Measurements from ENCODE around the gene ELK4. TPM values are rescaled to one million over a fixed set of nuclear protein-coding genes. Genes with fewer than 3 reads are reported as not detected.

ELK4 gene, protein sequence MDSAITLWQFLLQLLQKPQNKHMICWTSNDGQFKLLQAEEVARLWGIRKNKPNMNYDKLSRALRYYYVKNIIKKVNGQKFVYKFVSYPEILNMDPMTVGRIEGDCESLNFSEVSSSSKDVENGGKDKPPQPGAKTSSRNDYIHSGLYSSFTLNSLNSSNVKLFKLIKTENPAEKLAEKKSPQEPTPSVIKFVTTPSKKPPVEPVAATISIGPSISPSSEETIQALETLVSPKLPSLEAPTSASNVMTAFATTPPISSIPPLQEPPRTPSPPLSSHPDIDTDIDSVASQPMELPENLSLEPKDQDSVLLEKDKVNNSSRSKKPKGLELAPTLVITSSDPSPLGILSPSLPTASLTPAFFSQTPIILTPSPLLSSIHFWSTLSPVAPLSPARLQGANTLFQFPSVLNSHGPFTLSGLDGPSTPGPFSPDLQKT
- 10 to 100 TPM; 34.2 to 45.6 (median 40.2) TPM for total RNA-seq
- 1 to 10 TPM; 4.7 to 5.9 TPM for polyA plus RNA-seq
- long read RNA-seq, donor 1, full-length matches to known transcripts, result 5 of 11 reads
- long read RNA-seq, donor 1, partial matches to known transcripts, result 0 of 11 reads
- long read RNA-seq, donor 1, other reads (novel, unspliced or antisense), result 6 of 11 reads
- long read RNA-seq, donor 2, partial matches to known transcripts, result 0 of 6 reads
- long read RNA-seq, donor 2, other reads (novel, unspliced or antisense), result 5 of 6 reads
- long read RNA-seq, donor 3, partial matches to known transcripts, result 2 of 8 reads
- long read RNA-seq, donor 3, other reads (novel, unspliced or antisense), result 6 of 8 reads

DNA sequence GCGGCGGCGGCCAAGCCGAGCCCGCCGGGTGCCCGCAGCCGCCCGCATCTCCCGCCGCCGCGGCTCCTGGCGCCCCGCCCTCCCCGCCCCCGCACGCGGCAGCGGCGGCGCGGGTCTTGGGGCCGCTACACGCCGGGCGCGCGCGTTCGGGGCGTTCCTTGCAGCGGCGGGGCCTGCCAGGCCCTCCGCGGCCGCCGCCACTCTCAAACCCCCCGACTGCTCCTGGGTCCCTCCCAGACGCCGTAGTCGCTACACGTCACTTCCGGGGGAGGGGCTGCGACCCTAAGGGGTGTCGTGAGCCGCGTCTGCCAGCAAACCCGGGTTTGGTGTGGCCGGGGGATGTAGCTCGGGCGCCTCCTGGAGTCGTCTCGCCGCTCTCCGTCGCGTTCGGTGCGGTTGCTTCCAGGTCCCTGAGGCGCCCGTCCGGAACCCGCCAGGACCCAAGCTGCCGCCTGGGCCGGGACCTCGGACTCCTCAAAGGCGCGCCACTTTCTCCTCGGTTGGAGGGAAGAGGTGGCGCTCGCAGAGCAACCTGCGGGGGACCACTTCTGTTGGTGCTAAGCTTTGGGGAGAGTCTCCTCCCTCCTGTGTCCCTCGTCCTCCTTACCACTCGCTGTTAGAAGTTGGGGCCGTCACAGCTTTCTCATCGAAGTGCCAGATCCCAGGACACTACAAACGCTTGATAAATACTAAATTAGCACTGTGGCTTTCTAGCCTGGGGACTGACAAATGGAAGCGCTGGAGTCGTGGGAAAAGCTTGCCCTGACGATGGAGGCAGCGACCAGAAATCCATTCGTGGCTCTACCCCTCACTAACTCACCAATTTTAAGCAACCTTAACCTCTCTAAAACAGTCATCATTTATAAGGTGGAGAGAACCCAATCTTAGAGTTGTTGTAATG lies at the start of gene ELK4:
Gene ELK4 (minus strand): TSS at position 244 of the 901 bp plus-strand sequence. CDS start 8,129 bp downstream, outside the sequence.
- Histone ChIP-seq H3K27me3 (no peaks in the 10 kb centered on the region), H3K9me3 (no peaks in the 10 kb centered on the region), H3K36me3 (peaks cover 0 to 10% (median 0%) of the 10 kb centered on the region in 9 donors), H3K4me1 (peaks cover 0 to 56% (median 35%) of the 10 kb centered on the region in 9 donors), H3K27ac (peak within 1 kb of the TSS; percentile 87 to 98 (median 94)), H3K4me3 (peak within 1 kb of the TSS; percentile 59 to 87 (median 71))
- TF ChIP-seq, protein P1, sequence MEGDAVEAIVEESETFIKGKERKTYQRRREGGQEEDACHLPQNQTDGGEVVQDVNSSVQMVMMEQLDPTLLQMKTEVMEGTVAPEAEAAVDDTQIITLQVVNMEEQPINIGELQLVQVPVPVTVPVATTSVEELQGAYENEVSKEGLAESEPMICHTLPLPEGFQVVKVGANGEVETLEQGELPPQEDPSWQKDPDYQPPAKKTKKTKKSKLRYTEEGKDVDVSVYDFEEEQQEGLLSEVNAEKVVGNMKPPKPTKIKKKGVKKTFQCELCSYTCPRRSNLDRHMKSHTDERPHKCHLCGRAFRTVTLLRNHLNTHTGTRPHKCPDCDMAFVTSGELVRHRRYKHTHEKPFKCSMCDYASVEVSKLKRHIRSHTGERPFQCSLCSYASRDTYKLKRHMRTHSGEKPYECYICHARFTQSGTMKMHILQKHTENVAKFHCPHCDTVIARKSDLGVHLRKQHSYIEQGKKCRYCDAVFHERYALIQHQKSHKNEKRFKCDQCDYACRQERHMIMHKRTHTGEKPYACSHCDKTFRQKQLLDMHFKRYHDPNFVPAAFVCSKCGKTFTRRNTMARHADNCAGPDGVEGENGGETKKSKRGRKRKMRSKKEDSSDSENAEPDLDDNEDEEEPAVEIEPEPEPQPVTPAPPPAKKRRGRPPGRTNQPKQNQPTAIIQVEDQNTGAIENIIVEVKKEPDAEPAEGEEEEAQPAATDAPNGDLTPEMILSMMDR (IDR thresholded peaks at IDR 0.05), result peak; percentile 57 to 90 (median 79)
- DNase-seq, result peak; percentile 99
- ATAC-seq, result peak; percentile 98 to 99 (median 99)
- intact Hi-C loops (cut with DNase I), result loop anchor here in 9 of 10 donors (1.0 to 10.0 kb wide), 10 partner anchors 33 to 105 kb away; no protein-coding TSS in a partner anchor
- 1% methylated on average over 74 to 83 of the region's 83 CpGs for WGBS, 2 donors

DNA sequence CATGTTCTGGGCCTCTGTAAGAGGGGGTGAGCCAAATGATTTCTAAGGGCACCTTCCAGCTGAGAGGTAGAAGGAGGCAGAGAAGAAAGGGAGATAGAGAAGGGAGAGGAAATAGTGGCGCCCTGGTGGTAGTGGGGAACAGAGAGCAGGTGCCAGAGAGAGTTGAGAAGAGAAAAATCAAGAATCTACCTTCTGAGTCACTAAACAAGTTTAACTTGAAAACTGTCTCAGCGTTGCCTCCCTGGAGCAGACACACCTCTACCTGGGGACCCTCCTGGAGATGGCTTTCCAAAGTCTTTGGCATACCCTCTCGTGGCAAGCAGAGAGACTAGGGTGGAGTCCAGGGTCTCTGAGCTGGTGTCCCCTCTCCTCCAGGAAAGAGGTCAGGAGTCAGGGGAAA lies 49.6 kb upstream of the ELK4 start:
- H3K27ac ChIP-seq, result peak overlapping the region in 1 of 10 donors; percentile 61
- TF ChIP-seq, protein P1 (IDR thresholded peaks at IDR 0.05), result no peak

DNA sequence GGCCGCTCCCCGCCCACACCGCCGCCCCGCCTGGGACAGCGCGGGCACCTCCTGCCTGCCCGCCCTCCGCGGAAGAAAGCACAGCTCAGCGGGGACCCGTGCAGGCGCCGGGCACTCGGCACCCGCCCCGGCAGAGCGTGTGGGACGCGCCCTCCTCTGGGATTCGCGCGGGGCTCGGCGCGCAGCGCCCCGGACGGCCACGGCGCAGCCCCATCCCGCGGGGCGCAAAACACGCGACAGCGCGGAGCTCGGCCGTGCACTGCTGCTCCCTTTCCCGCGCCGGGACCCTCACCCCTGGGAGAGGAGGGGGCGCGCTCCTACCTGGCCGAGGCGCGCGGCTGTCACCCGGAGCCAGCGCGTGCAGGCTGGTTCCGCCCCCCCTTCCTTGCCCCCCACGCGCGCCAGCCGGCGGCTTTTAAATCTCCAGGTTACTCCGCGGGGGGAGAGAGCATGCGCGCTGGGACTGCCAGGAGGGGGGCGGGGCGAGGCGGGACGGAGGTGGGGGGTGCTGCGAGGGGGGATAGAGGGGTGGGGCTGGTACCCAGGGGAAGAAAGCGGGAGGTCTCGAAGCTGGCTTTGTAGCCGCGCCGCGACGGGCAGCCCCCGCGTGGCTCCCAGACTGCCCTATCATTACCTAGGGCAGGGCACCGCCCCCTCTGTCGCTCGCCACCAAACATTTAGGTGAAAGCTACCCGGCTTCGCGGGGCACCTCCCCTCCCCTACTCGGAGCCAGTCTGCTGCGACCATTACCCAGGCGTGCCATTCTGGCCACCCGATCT lies 48.5 kb upstream of the ELK4 start, which contains the start of gene SLC45A3:
Gene SLC45A3 (minus strand): TSS at position 437 of the 779 bp plus-strand sequence. CDS start 15,853 bp downstream, outside the sequence.
- Histone ChIP-seq H3K9me3 (no peaks in the 10 kb centered on the region), H3K36me3 (no peaks in the 10 kb centered on the region), H3K27ac (peak within 1 kb of the TSS in 9 of 10 donors; percentile 42 to 74 (median 61)), H3K27me3 (peaks cover 0 to 25% (median 0%) of the 10 kb centered on the region in 7 donors), H3K4me1 (peaks cover 6 to 46% (median 18%) of the 10 kb centered on the region in 9 donors), H3K4me3 (peak within 1 kb of the TSS in 9 of 10 donors; percentile 56 to 71 (median 65))
- intact Hi-C loops (cut with DNase I), result no loop called here
- TF ChIP-seq, protein P1 (IDR thresholded peaks at IDR 0.05), result no peak
- WGBS, 2 donors, result 2% methylated on average over 63 to 86 of the region's 86 CpGs
- DNase-seq, result peak in 1 of 2 donors; percentile 48
- peak; percentile 15 to 64 (median 38) for ATAC-seq

More for the DNA sequence above, 49.6 kb upstream of the ELK4 start:
- intact Hi-C loops (cut with DNase I), result no loop called here
- peaks cover 6 to 37% (median 18%) of the 10 kb centered on the region in 9 donors for H3K4me1 ChIP-seq
- H3K27me3 ChIP-seq, result peaks cover 0 to 25% (median 0%) of the 10 kb centered on the region in 7 donors
- WGBS, 2 donors, result 89 to 94% methylated on average over 3 of the region's 3 CpGs
- DNase-seq (no peak), ATAC-seq (no peak)
- no peaks in the 10 kb centered on the region for H3K9me3 ChIP-seq
- no peaks in the 10 kb centered on the region for H3K36me3 ChIP-seq
- H3K4me3 ChIP-seq, result no peak overlapping the region

Measured in heart right ventricle (tissue), 16 donors.